Suppressor macrophage treated with lipopolysaccharide for 1 hour (primary cell): ENCODE measurements around the gene ADAMTS14.
"Not testable (repeated sequence)": the region's sequence is repeated elsewhere in the genome, so short reads cannot be mapped to it uniquely, and the experiment has no call there.

Experiments
- DNase-seq, 3 donors: peaks; one replicate each; pipeline ENCODE4 v3.0.0-alpha.2; 2020 to 2022

The ADAMTS14 gene, protein sequence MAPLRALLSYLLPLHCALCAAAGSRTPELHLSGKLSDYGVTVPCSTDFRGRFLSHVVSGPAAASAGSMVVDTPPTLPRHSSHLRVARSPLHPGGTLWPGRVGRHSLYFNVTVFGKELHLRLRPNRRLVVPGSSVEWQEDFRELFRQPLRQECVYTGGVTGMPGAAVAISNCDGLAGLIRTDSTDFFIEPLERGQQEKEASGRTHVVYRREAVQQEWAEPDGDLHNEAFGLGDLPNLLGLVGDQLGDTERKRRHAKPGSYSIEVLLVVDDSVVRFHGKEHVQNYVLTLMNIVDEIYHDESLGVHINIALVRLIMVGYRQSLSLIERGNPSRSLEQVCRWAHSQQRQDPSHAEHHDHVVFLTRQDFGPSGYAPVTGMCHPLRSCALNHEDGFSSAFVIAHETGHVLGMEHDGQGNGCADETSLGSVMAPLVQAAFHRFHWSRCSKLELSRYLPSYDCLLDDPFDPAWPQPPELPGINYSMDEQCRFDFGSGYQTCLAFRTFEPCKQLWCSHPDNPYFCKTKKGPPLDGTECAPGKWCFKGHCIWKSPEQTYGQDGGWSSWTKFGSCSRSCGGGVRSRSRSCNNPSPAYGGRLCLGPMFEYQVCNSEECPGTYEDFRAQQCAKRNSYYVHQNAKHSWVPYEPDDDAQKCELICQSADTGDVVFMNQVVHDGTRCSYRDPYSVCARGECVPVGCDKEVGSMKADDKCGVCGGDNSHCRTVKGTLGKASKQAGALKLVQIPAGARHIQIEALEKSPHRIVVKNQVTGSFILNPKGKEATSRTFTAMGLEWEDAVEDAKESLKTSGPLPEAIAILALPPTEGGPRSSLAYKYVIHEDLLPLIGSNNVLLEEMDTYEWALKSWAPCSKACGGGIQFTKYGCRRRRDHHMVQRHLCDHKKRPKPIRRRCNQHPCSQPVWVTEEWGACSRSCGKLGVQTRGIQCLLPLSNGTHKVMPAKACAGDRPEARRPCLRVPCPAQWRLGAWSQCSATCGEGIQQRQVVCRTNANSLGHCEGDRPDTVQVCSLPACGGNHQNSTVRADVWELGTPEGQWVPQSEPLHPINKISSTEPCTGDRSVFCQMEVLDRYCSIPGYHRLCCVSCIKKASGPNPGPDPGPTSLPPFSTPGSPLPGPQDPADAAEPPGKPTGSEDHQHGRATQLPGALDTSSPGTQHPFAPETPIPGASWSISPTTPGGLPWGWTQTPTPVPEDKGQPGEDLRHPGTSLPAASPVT

DNA sequence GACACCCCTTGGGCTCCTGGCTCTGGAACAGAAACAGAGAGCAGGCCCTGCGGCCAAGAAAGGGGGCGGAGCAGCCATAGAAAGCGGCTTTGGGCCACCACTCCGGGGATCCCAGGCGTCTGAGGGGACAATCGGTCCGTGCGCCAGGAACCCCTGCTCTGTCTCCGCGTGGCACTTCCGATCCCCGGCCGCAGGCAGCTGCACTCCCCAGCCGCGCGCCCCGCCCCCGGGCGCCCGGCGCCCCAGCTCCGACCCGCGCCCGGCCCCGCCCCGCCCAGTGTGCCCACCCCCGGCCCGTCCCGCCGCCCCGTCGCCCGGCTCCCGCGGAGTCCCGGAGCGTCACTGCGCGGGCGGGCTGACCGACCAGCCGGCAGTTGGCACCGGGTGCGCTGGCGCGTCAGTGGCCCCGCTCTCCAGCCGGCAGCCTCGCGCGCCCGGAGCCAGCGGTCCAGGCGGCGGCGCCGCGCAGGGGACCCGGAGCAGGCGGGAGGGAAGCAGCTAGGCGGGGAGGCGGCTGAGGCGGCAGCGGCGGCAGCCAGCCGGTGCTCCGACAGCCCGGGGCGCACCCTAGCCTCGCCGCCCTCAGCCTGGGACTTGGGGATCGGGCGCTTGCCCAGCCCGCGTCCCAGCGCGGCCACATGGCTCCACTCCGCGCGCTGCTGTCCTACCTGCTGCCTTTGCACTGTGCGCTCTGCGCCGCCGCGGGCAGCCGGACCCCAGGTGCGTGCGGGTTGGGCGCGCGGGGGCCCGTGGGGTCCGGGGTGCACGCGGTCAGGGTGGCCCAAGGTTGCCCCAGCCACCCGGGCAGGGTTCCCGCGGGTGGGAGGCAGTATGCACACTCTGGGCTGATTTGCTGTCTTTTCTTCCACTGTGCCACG, at the start of gene ADAMTS14:
ADAMTS14 (plus strand) TSS at position 342 of the 878 bp plus-strand sequence; CDS start at position 639, 297 bp downstream.
- peak; percentile 45 to 73 (median 59) for DNase-seq

GRCh38 chr10:70622541-70622940, 49.8 kb upstream of the ADAMTS14 start:
- DNase-seq = no peak

GRCh38 chr10:70622981-70623844, 49.1 kb upstream of the ADAMTS14 start:
- DNase-seq = no peak

DNA sequence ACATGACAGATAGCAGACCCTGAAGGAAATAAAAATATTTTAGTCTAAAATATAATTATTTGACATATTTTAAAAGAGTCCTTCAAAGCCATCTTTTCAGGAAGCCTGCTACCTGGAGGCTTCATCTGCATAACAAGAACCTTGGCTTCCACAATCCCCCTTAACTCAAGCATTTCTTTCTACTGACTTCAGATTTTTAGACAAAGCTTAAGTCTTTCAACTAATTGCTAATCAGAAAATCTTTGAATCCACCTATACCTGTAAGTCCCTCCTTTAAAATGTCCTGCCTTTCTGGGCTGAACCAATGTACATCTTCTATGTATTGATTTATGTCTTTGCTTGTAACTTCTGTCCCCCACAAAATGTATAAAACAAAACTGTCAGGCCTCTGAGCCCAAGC, 46.2 kb upstream of the ADAMTS14 start:
- DNase-seq = no peak

GRCh38 chr10:70629338-70629737, 43.0 kb upstream of the ADAMTS14 start:
- no peak for DNase-seq

DNA sequence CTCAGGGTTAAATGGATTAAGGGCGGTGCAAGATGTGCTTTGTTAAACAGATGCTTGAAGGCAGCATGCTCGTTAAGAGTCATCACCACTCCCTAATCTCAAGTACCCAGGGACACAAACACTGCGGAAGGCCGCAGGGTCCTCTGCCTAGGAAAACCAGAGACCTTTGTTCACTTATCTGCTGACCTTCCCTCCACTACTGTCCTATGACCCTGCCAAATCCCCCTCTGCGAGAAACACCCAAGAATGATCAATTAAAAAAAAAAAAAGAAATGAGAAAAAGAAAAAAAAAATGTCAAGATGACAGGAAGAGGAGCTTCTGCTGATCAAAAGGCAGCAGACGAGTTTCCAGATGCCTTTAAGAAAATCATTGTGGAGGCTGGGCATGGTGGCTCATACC, 40.6 kb upstream of the ADAMTS14 start:
- DNase-seq = not testable (repeated sequence)

DNA sequence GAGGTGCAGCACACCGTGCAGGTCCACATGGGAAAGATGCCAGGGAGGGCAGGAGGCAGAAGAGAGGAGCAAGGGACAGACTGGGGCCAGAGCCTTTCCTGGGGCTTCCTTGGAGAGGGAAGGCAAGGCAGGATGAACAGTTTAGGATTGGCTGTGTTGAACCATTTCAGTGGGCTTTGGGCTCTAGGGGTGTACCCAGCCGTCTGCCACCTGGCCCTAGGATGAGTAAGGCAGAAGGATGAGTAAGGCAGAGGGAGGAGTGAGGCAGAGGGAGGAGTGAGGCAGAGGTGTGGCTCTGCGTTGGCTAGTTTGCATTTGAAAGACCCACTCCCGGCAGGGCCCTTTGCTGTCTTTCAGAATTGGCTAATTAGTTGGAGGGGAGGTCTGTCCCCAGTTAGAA, 38.3 kb upstream of the ADAMTS14 start:
- DNase-seq = no peak

GRCh38 chr10:70634515-70634914, 37.8 kb upstream of the ADAMTS14 start:
- DNase-seq = not testable (repeated sequence)

- not testable (repeated sequence) for DNase-seq
Observed at GRCh38 chr10:70639640-70640383, 32.5 kb upstream of the ADAMTS14 start.

GRCh38 chr10:70643272-70643671, 29.0 kb upstream of the ADAMTS14 start:
- DNase-seq = not testable (repeated sequence)

GRCh38 chr10:70644959-70645358, 27.3 kb upstream of the ADAMTS14 start:
- not testable (repeated sequence) for DNase-seq

DNA sequence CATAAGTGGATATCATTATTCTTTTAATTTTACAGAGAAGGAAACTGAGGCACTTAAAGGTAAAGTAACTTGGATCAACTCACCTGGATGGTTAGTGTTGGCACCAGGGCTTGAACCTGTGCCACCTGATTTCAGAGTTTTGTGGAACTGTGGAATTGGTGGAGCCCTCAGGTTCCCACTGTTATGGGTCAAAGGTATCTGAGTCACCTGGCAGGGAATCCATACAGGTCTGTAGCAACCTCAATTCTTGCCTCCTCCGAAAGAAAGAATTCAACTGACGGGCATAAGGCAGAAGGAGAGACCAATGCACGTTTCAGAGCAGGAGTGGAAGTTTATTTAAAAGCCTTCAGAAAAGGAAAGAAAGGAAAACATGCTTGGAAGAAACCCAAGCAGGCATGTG, 25.2 kb upstream of the ADAMTS14 start:
- DNase-seq = no peak

- no peak for DNase-seq
Observed at GRCh38 chr10:70648427-70648826, 23.9 kb upstream of the ADAMTS14 start.

- no peak for DNase-seq
Observed at GRCh38 chr10:70649526-70649925, 22.8 kb upstream of the ADAMTS14 start.

DNA sequence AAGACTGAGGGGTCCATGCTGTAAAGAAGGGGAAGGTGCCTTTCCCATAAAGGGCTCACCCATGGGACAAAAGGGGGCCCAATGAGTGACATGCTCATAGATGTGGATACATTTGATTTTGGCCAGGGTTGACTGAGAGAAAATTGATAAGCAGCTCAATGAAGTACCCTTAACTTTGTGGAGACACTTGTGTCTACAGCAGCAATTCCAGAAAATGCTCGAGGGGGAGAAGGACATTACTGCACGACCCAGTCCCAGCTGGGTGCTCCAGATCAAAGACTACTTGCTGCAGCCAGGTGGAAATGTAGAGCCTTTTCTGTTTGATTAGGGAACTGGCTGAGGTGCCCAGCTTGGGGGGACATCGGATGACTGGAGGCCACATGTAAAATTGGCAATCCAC, 22.2 kb upstream of the ADAMTS14 start:
- no peak for DNase-seq

GRCh38 chr10:70650718-70651117, 21.6 kb upstream of the ADAMTS14 start:
- DNase-seq = no peak

- DNase-seq = no peak
Observed at GRCh38 chr10:70651661-70652060, 20.6 kb upstream of the ADAMTS14 start.

DNA sequence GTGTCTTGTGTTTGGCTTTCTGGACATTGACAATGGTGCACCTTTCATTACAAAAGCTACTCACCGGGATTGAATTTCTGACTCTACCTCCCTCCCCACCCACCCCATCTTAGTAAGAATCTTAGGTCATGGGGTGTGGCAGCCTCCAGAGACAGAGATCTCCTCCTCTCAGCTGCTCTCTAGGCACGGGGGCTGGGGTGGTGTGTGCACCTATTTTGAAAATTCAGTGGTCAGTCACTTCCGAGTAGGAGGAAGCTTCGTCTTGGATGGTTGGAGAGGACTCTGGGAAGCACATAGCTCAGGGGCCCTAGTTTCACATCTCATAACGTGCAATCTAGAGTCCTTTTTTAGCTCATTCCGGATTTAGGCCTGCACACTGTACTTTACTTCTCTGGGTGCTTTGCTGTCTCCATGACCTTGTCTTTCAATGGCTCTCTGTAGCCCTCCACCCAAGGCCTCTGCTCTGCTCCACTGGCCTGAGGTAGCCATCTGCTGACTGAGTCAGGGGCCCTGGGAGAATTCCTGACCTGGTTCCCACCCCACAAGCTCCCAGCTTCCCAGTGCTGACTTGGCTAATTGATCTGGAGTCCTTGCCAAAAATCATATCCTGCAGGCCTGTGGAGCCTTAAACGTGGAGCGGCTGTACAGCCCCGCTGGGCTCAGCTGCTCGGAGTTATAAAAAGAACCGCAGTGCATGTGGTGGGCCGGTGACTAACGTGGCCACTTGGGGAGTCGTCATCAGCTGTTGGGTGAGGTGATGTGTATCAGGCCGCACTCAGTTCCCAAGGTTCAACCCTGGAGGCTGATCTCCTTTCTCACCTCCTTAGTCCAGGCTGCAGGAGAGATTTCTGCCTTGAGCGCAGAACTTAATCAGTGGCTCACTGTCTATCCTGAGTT, 19.3 kb upstream of the ADAMTS14 start:
- no peak for DNase-seq

- DNase-seq = no peak
Observed at GRCh38 chr10:70655316-70655715, 17.0 kb upstream of the ADAMTS14 start.
